Gastroesophageal sphincter (tissue), 2 donors: ENCODE measurements around the gene MNT.

Source experiments
- POLR2A ChIP-seq, 2 donors: fragments of 450-650 bp; IDR thresholded peaks; one replicate each; pipeline ENCODE4 v1.6.1; 2017; ENCODE audit warnings: antibody characterized with exemption in 2 of 2, mild to moderate bottlenecking in 2 of 2, moderate library complexity in 1 of 2
- POLR2AphosphoS5 ChIP-seq: sonication (generic); formaldehyde crosslinking; IDR thresholded peaks from one replicate; pipeline ENCODE4 v1.6.1; 2017; ENCODE audit warnings: antibody characterized with exemption

DNA sequence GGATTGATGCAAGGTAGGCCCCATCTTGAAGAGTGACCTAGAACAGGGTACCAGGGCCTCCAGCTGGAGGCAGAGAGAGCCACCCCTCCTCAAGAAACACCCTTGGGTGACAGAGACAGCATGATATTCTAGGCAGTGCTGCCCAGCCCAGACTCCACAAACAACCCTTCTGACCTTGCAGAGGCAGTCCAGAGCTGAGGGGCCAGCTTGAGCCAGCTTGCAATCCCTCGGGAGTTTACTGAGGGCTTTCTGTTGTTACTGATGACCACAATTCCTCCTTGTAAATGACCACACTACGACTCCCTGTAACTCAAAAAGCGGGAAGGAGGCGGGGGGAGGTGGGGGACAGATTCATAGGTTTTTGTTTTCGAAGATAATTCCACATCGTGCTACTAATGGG is 18.6 kb upstream of the MNT start:
- TF ChIP-seq POLR2A (IDR thresholded peaks at IDR 0.05): no peak
- TF ChIP-seq POLR2AphosphoS5: no peak
